Osteocyte (in vitro differentiated cells): ENCODE data around the gene TMEM267. TPM values are rescaled to one million over a fixed set of nuclear protein-coding genes. Genes with fewer than 3 reads are reported as not detected.

Experiments used
- DNase-seq: peaks from one replicate; pipeline ENCODE4 v3.0.0; 2021; ENCODE audit warnings: mixed read lengths; ENCODE audit not compliant: unreplicated experiment; ENCODE audit errors: extremely low spot score
- H3K27ac Mint-ChIP-seq: one replicate; pipeline ENCODE4 v1.8.0; 2021; ENCODE audit warnings: mild to moderate bottlenecking, mixed read lengths; ENCODE audit not compliant: unreplicated experiment
- H3K27me3 Mint-ChIP-seq: one replicate; pipeline ENCODE4 v1.8.0; 2021; ENCODE audit warnings: mixed read lengths; ENCODE audit not compliant: unreplicated experiment
- H3K36me3 Mint-ChIP-seq: one replicate; pipeline ENCODE4 v1.8.0; 2021; ENCODE audit warnings: mixed read lengths; ENCODE audit not compliant: unreplicated experiment
- H3K4me1 Mint-ChIP-seq: one replicate; pipeline ENCODE4 v1.8.0; 2021; ENCODE audit warnings: mixed read lengths; ENCODE audit not compliant: unreplicated experiment
- H3K4me3 Mint-ChIP-seq: one replicate; pipeline ENCODE4 v1.8.0; 2021; ENCODE audit warnings: mild to moderate bottlenecking, moderate library complexity, mixed read lengths; ENCODE audit not compliant: unreplicated experiment
- H3K9me3 Mint-ChIP-seq: one replicate; pipeline ENCODE4 v1.8.0; 2021; ENCODE audit warnings: mixed read lengths; ENCODE audit not compliant: unreplicated experiment
- CTCF ChIP-seq: fragments of 200-600 bp; sonication (generic); IDR thresholded peaks from 2 replicates; pipeline ENCODE4 v1.5.0; 2021; ENCODE audit warnings: antibody characterized with exemption, mild to moderate bottlenecking, moderate library complexity
- long read RNA-seq: library from polyadenylated mRNA; unstranded; transcript quantifications from one replicate; pipeline ENCODE4 v2.0.0, GENCODE V29; 2021
- total RNA-seq: library from RNA; stranded (reverse); gene quantifications from 2 replicates; pipeline ENCODE4 v1.2.1, GENCODE V29; 2021

TMEM267 gene
- 17.9 and 22.5 TPM in 2 replicates for total RNA-seq
- long read RNA-seq, transcript TMEM267-201 (3 exons, 2,338 nt) = major isoform, 131 of 197 reads
- long read RNA-seq, transcript TMEM267-203 (4 exons, 736 nt) = minor isoform, 7 of 197 reads
- long read RNA-seq, partial matches to known transcripts = 20 of 197 reads
- long read RNA-seq, other reads (novel, unspliced or antisense) = 33 of 197 reads

DNA sequence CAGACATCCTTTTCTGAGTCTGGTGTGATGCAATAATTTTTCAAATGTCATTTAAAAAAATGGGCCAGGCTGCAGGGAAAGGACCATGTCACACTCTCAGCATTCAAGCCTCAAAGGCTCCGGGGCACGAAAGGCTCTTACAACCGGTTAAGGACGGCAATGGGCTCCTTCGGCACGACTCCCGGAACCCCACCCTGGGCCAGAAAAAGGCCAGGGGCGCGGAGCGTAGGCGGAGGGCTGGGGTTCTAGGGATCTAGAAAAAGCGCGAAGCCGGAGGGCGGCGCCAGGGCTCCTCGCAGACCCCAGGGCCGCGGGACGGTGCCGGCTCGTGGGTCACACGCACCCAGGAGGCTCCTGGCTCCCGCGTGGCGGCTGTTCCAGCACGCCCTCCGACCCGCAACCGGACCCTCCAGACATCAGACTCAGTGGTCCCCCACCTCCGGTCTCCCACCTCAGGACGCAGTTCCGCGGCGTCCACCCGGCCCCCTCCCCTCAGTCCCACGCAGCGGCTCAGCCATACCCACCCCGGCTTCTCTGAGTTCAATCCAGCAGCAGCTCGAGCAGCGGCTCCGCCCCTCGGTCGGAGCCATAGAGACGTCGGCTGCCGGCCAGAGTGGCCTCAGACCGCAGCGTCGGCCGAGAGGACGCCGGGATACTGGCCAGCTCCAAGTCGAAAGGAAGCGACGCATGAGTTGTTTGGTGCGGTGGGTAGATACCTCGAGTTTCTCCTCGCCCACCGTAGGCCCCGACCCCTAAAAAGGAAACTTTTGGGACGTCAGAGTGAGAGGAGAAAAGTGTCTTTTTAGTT, at the start of gene TMEM267:
Gene TMEM267, minus strand, starts transcription at position 568 of the 808 bp plus-strand sequence. CDS start 29,896 bp downstream, outside the sequence.
- H3K4me1 Mint-ChIP-seq = peaks cover 21% of the 10 kb centered on the region
- H3K27ac Mint-ChIP-seq = peak within 1 kb of the TSS; percentile 100
- peak; percentile 95 for DNase-seq
- H3K4me3 Mint-ChIP-seq = peak within 1 kb of the TSS; percentile 89
- no peaks in the 10 kb centered on the region for H3K9me3 Mint-ChIP-seq
- H3K27me3 Mint-ChIP-seq = no peaks in the 10 kb centered on the region
- H3K36me3 Mint-ChIP-seq = peaks cover 3% of the 10 kb centered on the region
- no peak for TF ChIP-seq CTCF

DNA sequence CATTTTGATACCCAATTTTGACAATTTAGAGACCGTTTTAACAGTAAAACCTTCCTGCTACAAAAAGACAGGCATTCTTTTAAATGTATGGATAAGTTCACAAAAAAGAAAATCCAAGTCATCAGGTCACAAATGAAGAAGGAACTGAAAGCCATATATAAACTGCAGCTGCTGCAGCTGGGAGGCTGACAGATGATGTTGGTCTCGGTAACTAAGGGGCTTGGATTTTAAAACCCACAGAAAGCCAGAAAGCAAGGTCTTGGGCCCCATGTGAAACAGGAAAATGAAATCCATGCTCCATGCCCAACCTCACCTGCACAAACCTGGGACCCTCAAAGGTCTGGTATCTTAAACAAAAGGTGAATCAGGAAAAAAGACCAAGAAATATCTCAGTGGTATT, 47.0 kb upstream of the TMEM267 start:
- TF ChIP-seq CTCF = no peak
- peaks cover 63% of the 10 kb centered on the region for H3K36me3 Mint-ChIP-seq
- H3K27ac Mint-ChIP-seq = no peak overlapping the region
- DNase-seq = no peak
- H3K9me3 Mint-ChIP-seq = no peaks in the 10 kb centered on the region
- no peak overlapping the region for H3K4me3 Mint-ChIP-seq
- H3K4me1 Mint-ChIP-seq = no peaks in the 10 kb centered on the region
- H3K27me3 Mint-ChIP-seq = no peaks in the 10 kb centered on the region

- Mint-ChIP-seq H3K27ac (no peak overlapping the region), H3K4me3 (no peak overlapping the region), H3K36me3 (peaks cover 39% of the 10 kb centered on the region), H3K27me3 (no peaks in the 10 kb centered on the region), H3K4me1 (no peaks in the 10 kb centered on the region), H3K9me3 (no peaks in the 10 kb centered on the region)
- TF ChIP-seq CTCF = no peak
- DNase-seq = no peak
Measured at GRCh38 chr5:43523662-43524072, 40.0 kb upstream of the TMEM267 start.

- no peak for TF ChIP-seq CTCF
- H3K27me3 Mint-ChIP-seq = no peaks in the 10 kb centered on the region
- no peak for DNase-seq
- H3K27ac Mint-ChIP-seq = no peak overlapping the region
- H3K4me3 Mint-ChIP-seq = no peak overlapping the region
- H3K4me1 Mint-ChIP-seq = peaks cover 3% of the 10 kb centered on the region
- peaks cover 23% of the 10 kb centered on the region for H3K36me3 Mint-ChIP-seq
- no peaks in the 10 kb centered on the region for H3K9me3 Mint-ChIP-seq
Measured at GRCh38 chr5:43520615-43521014, 37.0 kb upstream of the TMEM267 start.

DNA sequence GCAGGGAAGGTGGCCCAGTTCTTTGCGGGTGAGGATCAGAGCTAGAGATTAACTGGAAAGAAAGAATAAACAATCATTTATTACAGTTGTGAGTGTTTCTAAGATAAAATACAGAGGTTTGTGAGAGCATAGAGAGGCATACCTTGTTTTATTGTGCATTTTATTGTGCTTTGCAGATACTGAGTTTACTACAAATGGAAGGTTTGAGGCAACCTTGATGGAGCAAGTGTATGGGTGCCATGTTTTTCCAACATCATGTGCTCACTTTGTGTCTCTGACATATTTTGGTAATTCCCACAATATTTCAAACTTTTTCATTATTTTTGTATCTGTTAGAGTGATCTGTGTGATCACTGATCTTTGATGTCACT, 32.0 kb upstream of the TMEM267 start:
- TF ChIP-seq CTCF = no peak
- Mint-ChIP-seq H3K27me3 (no peaks in the 10 kb centered on the region), H3K9me3 (no peaks in the 10 kb centered on the region), H3K36me3 (no peaks in the 10 kb centered on the region), H3K4me1 (peaks cover 28% of the 10 kb centered on the region), H3K27ac (peak overlapping the region; percentile 99), H3K4me3 (peak overlapping the region; percentile 89)
- DNase-seq = no peak
